A549 (cell line): Measurements from ENCODE around the gene CNTNAP2.

Experiments used
- HOXA7 ChIP-seq: fragments of 250-450 bp; sonication (Bioruptor Pico); IDR thresholded peaks from 2 replicates; pipeline ENCODE4 v1.5.0; 2020; ENCODE audit warnings: mild to moderate bottlenecking, moderate library complexity
- TF ChIP-seq, protein P1 (sequence below): fragments of >200 bp; sonication (Bioruptor Twin); formaldehyde crosslinking; IDR thresholded peaks from 3 replicates; pipeline ENCODE4 v1.6.1; 2016

DNA sequence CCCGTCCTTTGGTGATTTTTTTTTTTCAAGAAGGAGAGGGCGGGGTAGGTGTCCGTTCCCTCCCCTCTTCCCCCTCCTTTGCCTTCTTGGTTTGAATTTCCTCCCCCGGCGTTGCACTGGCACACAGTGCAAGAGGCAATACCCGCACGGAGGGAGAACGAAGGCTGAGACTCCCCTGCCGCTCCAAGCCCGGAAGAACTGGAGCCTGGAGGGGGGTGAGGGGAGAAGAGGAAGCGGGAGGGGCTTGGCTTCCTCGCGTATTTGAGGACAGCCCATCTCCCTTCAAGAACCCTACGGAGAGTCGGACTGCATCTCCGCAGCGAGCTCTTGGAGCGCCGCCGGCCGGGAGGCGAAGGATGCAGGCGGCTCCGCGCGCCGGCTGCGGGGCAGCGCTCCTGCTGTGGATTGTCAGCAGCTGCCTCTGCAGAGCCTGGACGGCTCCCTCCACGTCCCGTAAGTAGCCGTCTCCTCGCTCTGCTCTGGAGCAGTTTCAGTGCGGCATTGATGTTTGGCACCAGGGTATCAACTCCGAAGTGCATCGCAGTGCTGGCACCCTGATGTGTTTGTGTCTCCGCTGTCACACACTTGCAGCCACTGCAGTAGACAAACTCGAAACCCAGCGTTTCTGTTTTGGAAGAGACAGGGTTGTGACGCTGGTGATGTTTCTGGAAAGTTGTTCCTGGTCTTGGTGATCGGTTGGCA is at the start of gene CNTNAP2:
- TF ChIP-seq HOXA7 = no peak
- TF ChIP-seq, protein P1, sequence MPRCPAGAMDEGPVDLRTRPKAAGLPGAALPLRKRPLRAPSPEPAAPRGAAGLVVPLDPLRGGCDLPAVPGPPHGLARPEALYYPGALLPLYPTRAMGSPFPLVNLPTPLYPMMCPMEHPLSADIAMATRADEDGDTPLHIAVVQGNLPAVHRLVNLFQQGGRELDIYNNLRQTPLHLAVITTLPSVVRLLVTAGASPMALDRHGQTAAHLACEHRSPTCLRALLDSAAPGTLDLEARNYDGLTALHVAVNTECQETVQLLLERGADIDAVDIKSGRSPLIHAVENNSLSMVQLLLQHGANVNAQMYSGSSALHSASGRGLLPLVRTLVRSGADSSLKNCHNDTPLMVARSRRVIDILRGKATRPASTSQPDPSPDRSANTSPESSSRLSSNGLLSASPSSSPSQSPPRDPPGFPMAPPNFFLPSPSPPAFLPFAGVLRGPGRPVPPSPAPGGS = no peak
